ENCODE measurements around the gene CABCOCO1.

DNA sequence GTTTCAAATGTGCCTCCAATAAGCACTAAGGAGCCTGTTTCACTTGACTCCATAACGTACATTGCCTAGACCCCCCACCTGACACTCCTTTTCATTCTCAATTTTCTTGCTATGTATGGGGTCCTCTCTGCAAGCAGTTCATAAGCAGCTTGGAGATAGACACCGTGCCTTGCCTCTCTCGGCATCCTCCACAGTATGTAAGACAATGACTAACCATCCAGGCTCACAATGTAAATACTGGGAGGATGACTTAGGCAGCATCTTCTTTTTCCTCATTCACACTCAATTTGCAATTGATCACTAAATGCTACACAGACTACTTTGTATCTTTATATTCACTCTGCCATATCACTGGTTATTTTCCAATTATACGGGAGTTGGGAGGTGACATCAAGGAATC, 22.8 kb upstream of the CABCOCO1 start:
- TF ChIP-seq EP300 (IDR thresholded peaks at IDR 0.05) (no peak), POLR2AphosphoS5 (IDR thresholded peaks at IDR 0.05) (no peak)

Data from gastroesophageal sphincter (tissue), 2 donors.